Measurements from ENCODE around the gene SNRNP70.

Gene SNRNP70

GRCh38 chr19:49102303-49102702 lies 17.1 kb downstream of the SNRNP70 start:
- DNase-seq, result no peak

DNA sequence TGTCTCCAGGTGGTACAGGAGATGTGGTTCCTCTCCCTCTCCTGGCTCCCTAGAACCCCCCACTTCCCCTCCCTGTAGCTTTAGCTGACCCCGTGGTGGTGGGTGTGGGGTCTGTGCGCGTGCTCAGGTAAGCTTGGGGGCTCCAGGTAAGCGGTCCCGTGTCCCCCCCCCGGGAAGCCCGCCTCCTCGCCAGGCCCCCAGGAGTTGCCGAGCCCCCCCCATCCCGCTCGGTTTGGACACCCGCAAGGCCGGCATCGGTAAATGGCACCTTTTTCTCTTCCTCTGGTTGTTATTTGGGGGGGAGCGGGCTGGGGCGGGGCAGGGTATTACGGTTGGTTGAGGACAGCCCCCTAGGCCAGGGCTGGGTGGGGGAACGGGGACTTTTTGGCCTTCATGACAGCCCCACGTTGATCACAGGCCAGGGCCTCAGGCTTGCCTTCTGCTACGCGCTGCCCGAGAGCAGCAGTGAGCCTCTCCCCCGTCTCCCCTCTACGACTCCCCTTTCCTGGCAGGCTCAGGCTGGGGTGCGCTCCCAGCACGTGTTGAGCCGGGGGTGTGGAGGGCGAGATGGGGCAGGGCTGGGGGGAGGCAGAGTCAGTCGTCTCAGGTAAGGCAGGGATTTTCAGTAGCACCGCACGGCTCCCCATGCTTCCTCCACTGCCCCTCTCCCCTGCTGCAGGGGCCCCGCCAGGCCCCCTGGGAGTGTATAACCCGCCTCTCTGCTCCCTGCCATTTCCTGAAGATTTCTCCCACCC lies 18.3 kb downstream of the SNRNP70 start:
- no peak for DNase-seq

DNA sequence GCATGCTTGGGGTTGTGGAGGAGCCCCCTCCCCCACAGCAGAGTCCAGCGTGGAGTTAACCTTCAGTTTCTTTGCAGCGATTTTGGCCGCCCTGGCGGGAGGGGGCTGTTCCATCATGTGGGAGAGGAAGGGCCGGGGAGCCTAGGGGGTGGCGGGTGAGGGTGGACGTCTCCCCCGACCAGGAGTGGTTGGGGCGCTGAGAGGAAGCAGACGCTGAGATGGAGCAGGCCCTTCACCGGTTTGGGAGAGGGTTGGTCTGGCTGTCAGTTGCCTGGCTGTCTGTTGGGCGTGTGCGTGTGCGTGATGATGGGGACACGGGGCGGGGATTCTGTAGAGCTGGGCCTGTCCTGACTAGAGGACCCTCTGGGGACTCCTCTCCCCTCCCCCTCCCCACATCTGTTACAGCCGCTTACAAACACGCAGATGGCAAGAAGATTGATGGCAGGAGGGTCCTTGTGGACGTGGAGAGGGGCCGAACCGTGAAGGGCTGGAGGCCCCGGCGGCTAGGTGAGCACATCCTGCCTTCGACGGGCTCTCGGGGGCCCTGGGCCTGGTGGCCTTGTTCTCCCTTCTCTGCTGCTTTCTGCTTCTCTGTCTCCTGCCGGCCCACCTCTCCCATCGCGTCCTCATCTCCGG lies 19.1 kb downstream of the SNRNP70 start:
- no peak for DNase-seq

DNA sequence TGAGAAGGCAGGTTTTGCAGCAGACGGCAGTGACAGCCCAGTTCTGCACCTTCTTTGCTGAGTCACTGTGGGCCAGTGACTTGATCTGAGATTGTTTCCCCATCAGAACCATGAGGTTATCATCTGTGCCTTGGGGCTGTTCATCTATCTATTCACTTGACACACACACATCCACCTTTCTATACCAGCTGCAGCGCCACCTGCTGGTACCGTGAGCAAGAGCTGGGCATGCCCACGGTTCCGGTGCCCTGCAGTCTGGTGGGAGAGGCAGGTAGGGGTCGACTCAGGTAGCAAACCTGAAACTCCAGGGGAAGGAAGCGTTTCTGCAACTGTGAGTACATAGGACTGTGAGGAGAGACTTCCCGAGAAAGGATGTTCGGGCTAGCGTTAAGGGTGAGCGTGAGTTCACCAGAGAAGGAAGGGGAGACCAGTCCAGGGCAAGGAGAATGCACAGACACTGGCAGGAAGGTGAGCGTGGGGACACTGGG lies 21.4 kb downstream of the SNRNP70 start:
- peak; percentile 75 to 77 for DNase-seq

GRCh38 chr19:49107625-49108459 lies 22.6 kb downstream of the SNRNP70 start:
- DNase-seq, result no peak

- DNase-seq, result no peak
Observed at GRCh38 chr19:49109051-49109450, 23.8 kb downstream of the SNRNP70 start.

GRCh38 chr19:49109569-49110233 lies 24.4 kb downstream of the SNRNP70 start:
- DNase-seq, result no peak

GRCh38 chr19:49110567-49110966 lies 25.3 kb downstream of the SNRNP70 start:
- no peak for DNase-seq

GRCh38 chr19:49111218-49111998 lies 26.2 kb downstream of the SNRNP70 start:
- DNase-seq, result no peak

DNA sequence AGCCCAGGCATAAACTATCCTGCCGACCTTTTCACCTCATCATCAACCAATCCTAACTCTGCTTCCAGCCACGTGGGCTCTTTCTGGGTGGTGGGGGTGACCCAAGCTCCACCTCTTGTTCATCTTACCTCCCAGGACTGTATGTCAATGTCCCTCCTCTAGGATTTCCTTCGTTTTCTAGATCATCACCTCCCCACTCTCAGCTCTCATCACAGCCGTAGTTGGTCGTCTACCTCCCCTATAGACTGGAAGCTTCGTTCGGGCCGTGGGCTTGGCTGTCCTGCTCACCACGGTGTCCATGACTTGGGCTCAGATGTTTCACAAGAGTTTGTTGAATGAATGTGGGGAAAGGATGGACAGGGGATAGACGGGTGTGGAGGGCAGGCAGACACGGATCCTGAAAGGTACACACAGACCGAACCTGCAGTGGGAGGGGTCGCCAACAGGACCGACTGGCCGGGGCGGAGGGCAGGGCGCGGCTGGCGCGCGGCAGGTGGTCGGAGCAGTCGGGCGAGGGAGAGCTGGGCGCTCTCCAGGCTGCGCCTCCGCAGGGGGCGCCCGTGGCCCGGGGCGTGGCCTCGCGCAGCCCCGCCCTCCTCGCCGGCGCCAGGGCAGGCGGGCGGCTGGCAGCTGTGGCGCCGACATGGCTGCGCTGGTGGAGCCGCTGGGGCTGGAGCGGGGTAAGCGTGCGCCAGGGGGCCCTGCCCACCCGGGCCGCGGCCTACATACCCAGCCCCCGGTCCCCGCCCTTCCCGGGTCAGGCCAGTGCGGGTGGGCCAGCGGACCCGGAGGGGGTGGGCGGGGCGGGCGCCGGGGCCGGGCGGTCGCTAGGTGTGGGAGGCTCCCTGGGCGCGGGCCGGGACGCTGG lies 28.7 kb downstream of the SNRNP70 start, which contains the start of gene LIN7B:
LIN7B (plus strand) TSS at position 609 of the 868 bp plus-strand sequence; CDS start at position 644, 35 bp downstream.
- DNase-seq, result peak; percentile 64 to 72

DNA sequence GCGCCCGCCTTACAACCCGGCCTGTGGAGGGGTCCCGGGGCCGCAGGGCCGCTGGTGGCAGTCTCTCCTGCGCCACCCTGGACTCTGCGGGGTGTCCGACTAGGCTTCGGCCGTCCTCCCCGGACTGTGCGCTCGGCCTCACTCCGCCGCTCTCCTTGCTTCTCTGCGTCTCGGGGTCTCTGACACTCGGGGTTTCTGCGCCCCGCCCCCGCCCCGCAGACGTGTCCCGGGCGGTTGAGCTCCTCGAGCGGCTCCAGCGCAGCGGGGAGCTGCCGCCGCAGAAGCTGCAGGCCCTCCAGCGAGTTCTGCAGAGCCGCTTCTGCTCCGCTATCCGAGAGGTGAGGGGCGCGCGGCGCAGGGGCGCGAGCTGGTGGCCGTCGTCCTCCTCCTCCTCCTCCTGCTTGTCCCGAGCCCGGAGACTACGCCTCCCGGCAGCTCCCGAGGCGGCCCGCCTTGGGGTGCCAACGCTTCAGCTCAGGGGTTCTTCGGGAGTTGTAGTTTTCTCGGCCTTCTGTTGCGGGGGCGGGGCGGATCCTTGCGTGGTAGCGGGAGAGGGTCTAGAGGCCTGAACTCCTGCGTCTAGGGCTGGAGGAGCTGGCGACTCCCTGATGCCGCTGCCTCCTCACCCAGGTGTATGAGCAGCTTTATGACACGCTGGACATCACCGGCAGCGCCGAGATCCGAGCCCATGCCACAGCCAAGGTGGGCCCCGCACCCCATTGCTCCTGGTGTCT lies 29.5 kb downstream of the SNRNP70 start:
- DNase-seq, result peak; percentile 58 to 68

GRCh38 chr19:49116544-49116943 lies 31.3 kb downstream of the SNRNP70 start:
- no peak for DNase-seq

DNA sequence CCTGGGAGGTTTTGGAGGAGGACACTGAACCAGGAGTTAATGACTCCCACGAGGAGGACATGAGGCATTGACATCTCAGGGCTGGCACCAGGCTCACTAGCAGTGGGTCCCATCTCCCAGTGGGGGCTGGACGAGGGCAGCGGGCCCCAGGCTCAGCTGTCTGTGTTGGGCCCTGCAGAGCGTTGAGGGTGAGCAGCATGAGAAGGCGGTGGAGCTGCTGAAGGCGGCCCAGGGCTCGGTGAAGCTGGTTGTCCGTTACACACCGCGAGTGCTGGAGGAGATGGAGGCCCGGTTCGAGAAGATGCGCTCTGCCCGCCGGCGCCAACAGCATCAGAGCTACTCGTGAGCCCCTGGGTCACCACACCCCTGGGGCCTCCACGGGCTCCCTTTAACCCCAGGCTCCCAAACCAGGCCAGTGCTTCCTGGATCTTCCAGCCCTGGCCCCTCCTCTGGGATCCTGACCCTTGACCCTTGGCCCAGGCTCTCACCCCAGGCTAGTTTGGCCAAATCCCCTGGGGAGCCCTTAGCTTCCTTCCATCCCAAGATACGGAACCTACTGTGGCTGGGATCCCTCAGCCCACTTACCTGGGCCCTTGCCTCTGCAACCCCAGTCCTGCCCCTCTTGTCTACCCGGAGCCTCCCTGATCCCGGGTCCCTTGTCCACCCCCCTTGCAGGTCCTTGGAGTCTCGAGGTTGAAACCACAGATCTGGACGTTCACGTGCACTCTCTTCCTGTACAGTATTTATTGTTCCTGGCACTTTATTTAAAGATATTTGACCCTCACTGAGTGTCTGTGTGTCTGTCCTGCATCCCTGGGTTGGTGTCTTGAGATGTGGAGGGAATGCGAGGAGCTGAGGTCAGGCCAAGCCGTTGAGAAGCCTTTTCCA lies 32.7 kb downstream of the SNRNP70 start:
- no peak for DNase-seq

DNA sequence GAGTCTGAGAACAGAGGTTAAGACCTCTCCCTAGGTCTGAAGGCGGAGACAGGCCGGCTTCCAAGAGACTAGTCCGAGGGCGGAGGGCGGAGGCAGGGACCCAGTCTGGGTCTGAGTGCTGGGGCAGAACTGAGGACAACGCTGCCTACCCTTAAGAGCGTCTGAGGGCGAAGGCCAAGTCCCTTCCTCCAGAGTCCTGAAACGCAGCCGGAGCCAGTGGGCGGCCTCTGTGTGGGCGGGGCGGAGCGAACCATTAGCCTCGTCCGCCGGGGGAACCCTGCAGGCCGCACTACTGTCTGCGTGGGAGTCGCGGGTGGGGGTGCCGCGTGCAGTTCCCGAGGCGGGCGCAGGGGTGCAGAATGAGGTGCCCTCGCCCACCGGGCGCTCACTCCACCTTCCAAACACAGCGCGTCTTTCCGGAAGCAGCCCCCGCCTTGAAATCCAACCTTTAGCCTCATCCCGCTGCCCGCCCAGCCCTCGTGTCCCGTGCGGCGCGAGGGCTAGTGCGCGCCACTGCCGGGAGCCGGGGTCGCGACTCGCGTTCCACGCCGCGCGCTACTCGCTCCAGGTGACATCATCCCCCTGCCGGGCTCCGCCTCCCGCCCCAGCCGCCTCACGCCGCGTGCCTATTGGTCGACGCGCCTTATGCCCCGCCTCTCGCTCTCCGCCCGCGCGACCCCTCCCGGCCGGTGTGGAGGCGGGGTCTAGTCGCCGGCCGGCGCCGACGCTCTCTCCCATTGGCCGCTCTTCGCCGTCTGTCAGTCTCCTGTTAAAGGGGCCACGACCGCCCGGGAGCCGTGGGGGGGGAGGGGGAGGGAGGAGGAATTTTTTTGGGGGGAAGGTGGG lies 33.5 kb downstream of the SNRNP70 start, which contains the start of gene C19orf73:
C19orf73 (minus strand) TSS at position 579 of the 846 bp plus-strand sequence; CDS start at position 458, 121 bp downstream.
- peak; percentile 94 to 95 for DNase-seq

- DNase-seq, result peak in 1 of 2 experiments; percentile 30
Observed at GRCh38 chr19:49119411-49120324, 34.4 kb downstream of the SNRNP70 start, which contains the start of gene PPFIA3. PPFIA3 (plus strand) TSS chr19:49119544; CDS start chr19:49127874, 8,330 bp downstream.

GRCh38 chr19:49120325-49120683 lies 35.1 kb downstream of the SNRNP70 start:
- DNase-seq, result no peak

GRCh38 chr19:49120868-49121267 lies 35.6 kb downstream of the SNRNP70 start:
- no peak for DNase-seq
